Adrenal gland (tissue), 12 donors: ENCODE data around the gene OSER1. TPM values are rescaled to one million over a fixed set of nuclear protein-coding genes. Genes with fewer than 3 reads are reported as not detected.

Source experiments
- DNase-seq, 7 donors: peaks; one replicate each; pipeline ENCODE4 v3.0.0-alpha.2; 2019 to 2020
- H3K27ac ChIP-seq, 5 donors: fragments of 200-600 bp; sonication (generic) in 4 of 5; 1 replicate in 3 of 5; 2 replicates in 2 of 5; pipeline versions ENCODE4 v1.5.1 to v1.8.0; 2016 to 2020; ENCODE audit warnings: mild to moderate bottlenecking in 1 of 5
- H3K27me3 ChIP-seq: fragments of 200-600 bp; 2 replicates; pipeline ENCODE4 v1.8.0; 2021
- H3K36me3 ChIP-seq, 2 donors: fragments of 200-600 bp; replicated peaks in 1 of 2; 1 replicate in 1 of 2; 2 replicates in 1 of 2; pipeline versions ENCODE4 v1.5.1 to v1.8.0; 2018 to 2022
- H3K4me1 ChIP-seq, 2 donors: fragments of 200-600 bp; replicated peaks in 1 of 2; 1 replicate in 1 of 2; 2 replicates in 1 of 2; pipeline versions ENCODE4 v1.5.1 to v1.8.0; 2018 to 2021
- H3K4me3 ChIP-seq, 4 donors: fragments of 200-600 bp; sonication (generic) in 3 of 4; one replicate each; pipeline ENCODE4 v1.5.1; 2016 to 2018
- H3K9me3 ChIP-seq, 3 donors: fragments of 200-600 bp; sonication (generic) in 1 of 3; replicated peaks in 1 of 3; 1 replicate in 2 of 3; 2 replicates in 1 of 3; pipeline versions ENCODE4 v1.5.1 to v1.8.0; 2016 to 2021
- POLR2A ChIP-seq, 2 donors: fragments of 450-650 bp; IDR thresholded peaks; one replicate each; pipeline ENCODE4 v1.6.1; 2017; ENCODE audit warnings: antibody characterized with exemption in 2 of 2, mild to moderate bottlenecking in 2 of 2, moderate library complexity in 1 of 2
- WGBS, 4 donors: extraction: QIAGEN DNeasy Blood & Tissue Kit in 2 of 4; methylation state at CpG; one replicate each; pipeline versions ENCODE4 v1.1.5 to v1.1.7; 2013 to 2017; 5-methylcytosine and 5-hydroxymethylcytosine counted together
- intact Hi-C, 2 donors: fragments of 100-400 bp; cut with DNase I; formaldehyde crosslinking; loops; one replicate each; pipeline versions ENCODE4 v1.14.1 to v1.15.0; 2022 to 2023
- polyA plus RNA-seq, 3 donors: library from polyadenylated mRNA; stranded (reverse); fragments of 200-250 nt in 2 of 3; fragments of 350-450 nt in 1 of 3; fragmentation: Illumina TruSeq in 1 of 3; extraction: RNeasy Lipid Tissue Mini Kit (QIAGEN cat#74804) in 1 of 3; gene quantifications; one replicate each; pipeline ENCODE4 v1.2.3, GENCODE V29; 2013 to 2014
- total RNA-seq, 9 donors: library from RNA; depleted of rRNA in 4 of 9; stranded (reverse); fragments of >200 nt in 4 of 9; fragments of 120-200 nt in 1 of 9; fragmentation: NEBNext Ultra II Directional in 1 of 9; extraction: Animal tissue kit (Norgen Biotek cat#: 25700) in 1 of 9; gene quantifications; one replicate each; pipeline versions ENCODE4 v1.1.0 to v1.2.4, GENCODE V29; 2013 to 2023
- TF ChIP-seq, protein P1 (sequence below), 6 experiments: fragments of 450-650 bp in 4 of 6; fragments of 200-600 bp in 2 of 6; sonication (generic) in 1 of 6; IDR thresholded peaks; 1 replicate in 5 of 6; 2 replicates in 1 of 6; pipeline versions ENCODE4 v1.5.1 to v1.8.0; 2016 to 2021; ENCODE audit warnings: antibody characterized with exemption in 6 of 6, mild to moderate bottlenecking in 2 of 6, moderate library complexity in 1 of 6
- donor health status: healthy with polysubstance abuse.
- donor health status: Bipolar disorder and iron deficiency.
- donor health status: DM: yes; HTN: yes; CAD: no.
- donor health status: DM: no; HTN: no; CAD: no.
- donor health status: DM: no; HTN: no; CAD: no.
- donor health status: DM: yes; HTN: yes; CAD: no.

Gene OSER1
- total and polyA plus RNA-seq, 12 donors: 19.5 to 46.7 (median 27.3) TPM

DNA sequence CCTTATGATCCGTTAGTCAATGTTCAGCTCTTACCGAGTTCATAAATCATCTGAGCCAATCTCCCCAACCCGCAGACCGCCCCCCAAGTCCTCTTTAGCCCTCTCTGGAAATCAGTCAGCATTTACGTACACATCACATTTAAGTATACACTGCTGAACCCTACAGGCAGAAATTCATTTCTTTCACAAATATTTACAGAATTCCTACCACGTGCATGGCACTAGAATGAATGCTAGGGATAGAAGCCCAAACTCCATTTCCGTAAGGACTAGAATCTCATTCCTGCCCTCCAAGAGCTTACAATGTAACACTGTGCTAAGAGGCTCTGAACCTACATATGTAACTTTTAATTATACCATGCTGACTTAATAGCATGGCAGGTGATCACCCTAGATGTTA, 1.8 kb downstream of the OSER1 start:
- H3K9me3 ChIP-seq: no peaks in the 10 kb centered on the region
- H3K36me3 ChIP-seq: peaks cover 0 to 14% of the 10 kb centered on the region in 2 donors
- H3K27me3 ChIP-seq: no peaks in the 10 kb centered on the region
- 17 to 36% (median 27%) methylated on average over 7 of the region's 7 CpGs for WGBS, 4 donors
- peak overlapping the region in 1 of 4 donors; percentile 68 for H3K4me3 ChIP-seq
- intact Hi-C loops: no loop called here
- H3K4me1 ChIP-seq: peaks cover 36 to 51% of the 10 kb centered on the region in 2 donors
- TF ChIP-seq POLR2A (IDR thresholded peaks at IDR 0.05): no peak
- TF ChIP-seq, protein P1, sequence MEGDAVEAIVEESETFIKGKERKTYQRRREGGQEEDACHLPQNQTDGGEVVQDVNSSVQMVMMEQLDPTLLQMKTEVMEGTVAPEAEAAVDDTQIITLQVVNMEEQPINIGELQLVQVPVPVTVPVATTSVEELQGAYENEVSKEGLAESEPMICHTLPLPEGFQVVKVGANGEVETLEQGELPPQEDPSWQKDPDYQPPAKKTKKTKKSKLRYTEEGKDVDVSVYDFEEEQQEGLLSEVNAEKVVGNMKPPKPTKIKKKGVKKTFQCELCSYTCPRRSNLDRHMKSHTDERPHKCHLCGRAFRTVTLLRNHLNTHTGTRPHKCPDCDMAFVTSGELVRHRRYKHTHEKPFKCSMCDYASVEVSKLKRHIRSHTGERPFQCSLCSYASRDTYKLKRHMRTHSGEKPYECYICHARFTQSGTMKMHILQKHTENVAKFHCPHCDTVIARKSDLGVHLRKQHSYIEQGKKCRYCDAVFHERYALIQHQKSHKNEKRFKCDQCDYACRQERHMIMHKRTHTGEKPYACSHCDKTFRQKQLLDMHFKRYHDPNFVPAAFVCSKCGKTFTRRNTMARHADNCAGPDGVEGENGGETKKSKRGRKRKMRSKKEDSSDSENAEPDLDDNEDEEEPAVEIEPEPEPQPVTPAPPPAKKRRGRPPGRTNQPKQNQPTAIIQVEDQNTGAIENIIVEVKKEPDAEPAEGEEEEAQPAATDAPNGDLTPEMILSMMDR (IDR thresholded peaks at IDR 0.05): no peak
- no peak for DNase-seq
- peak overlapping the region in 3 of 5 donors; percentile 0 to 99 (median 18) for H3K27ac ChIP-seq

DNA sequence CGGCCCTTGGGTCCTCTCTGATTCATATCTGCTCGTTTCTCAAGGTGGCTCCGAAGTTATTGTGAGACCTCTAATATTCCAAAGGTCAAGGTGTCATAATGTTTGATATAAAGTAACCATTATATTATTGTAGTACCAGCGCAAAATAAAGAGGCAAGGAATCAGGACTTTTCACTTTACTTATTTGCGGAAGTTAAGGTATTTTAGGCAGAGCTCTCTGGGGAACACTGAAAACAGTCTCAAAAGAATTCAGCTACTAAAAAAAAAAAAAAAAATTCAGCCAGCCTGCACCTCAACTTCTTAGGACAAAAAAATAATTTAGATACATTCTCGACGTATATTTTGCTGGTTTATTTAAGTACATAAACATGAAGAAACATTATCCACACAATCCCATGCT, 2.4 kb downstream of the OSER1 start:
- no peaks in the 10 kb centered on the region for H3K27me3 ChIP-seq
- H3K27ac ChIP-seq: no peak overlapping the region
- H3K36me3 ChIP-seq: peaks cover 0 to 14% of the 10 kb centered on the region in 2 donors
- no peak for TF ChIP-seq POLR2A (IDR thresholded peaks at IDR 0.05)
- TF ChIP-seq, protein P1 (IDR thresholded peaks at IDR 0.05): no peak
- DNase-seq: no peak
- no peaks in the 10 kb centered on the region for H3K9me3 ChIP-seq
- H3K4me1 ChIP-seq: peaks cover 36 to 55% of the 10 kb centered on the region in 2 donors
- WGBS, 4 donors: 32 to 43% (median 36%) methylated on average over 7 of the region's 7 CpGs
- intact Hi-C loops: no loop called here
- H3K4me3 ChIP-seq: peak overlapping the region in 1 of 4 donors; percentile 68

DNA sequence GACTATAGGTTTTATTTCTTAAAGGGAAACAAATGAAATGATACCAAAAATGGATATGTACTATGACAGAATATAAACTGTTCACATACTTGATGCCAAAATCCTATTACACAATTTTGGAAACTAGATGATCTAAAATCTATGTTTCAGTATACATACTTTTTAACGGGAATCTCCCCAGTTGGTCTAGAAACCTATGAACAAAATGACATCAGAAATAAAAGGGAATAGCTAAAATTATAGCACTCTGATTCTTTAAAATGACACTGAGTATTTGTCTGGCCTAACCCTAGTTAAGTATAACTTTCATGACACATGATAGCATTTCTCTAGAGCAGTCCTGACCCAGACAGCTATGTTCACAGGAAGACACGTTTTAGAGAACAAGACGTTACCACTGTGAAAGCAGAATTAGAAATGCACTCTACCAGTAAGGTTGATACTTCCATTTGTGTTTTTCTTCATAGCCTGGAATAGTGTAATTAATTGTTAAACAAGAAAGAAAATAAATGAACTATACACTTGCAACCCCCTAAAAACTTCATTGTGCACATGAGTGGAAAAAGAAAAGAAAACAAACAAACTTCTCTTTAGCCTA, 3.3 kb downstream of the OSER1 start:
- no peak for DNase-seq
- no peak overlapping the region for H3K4me3 ChIP-seq
- TF ChIP-seq POLR2A (IDR thresholded peaks at IDR 0.05): no peak
- TF ChIP-seq, protein P1 (IDR thresholded peaks at IDR 0.05): no peak
- H3K9me3 ChIP-seq: no peaks in the 10 kb centered on the region
- H3K4me1 ChIP-seq: peaks cover 36 to 60% of the 10 kb centered on the region in 2 donors
- no peak overlapping the region for H3K27ac ChIP-seq
- intact Hi-C loops: no loop called here
- 37 to 39% (median 38%) methylated on average over 3 of the region's 3 CpGs for WGBS, 4 donors
- no peaks in the 10 kb centered on the region for H3K27me3 ChIP-seq
- peaks cover 0 to 16% of the 10 kb centered on the region in 2 donors for H3K36me3 ChIP-seq

DNA sequence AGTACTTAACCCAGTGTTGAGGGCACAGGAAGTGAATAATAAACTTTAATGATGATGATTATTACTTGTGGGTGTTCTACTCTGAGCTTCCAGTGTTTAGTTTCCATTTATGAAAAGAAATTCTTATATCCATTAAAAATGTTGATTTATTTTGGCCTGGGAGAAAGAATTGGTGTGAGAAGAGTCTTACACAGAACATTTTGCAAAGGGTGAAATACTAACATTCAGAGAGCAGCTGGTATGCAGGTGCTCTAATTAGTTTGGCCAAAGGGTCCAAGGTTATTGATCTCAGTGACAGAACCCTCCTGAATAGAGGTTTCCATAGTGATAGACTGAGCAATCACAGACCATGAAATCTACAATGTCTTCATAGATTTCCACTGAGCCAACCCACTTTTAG, 4.4 kb downstream of the OSER1 start:
- Histone ChIP-seq H3K9me3 (no peaks in the 10 kb centered on the region), H3K4me1 (peaks cover 30 to 53% of the 10 kb centered on the region in 2 donors), H3K27ac (no peak overlapping the region), H3K4me3 (no peak overlapping the region), H3K36me3 (peaks cover 0 to 25% of the 10 kb centered on the region in 2 donors), H3K27me3 (no peaks in the 10 kb centered on the region)
- DNase-seq: no peak
- TF ChIP-seq, protein P1 (IDR thresholded peaks at IDR 0.05): no peak
- no peak for TF ChIP-seq POLR2A (IDR thresholded peaks at IDR 0.05)
- intact Hi-C loops: no loop called here
